Measurements from ENCODE around the gene MTMR2.

The MTMR2 gene

GRCh38 chr11:95892892-95893570, 30.9 kb downstream of the MTMR2 start:
- no peak for DNase-seq (ENCODE audit: low read depth)
- TF ChIP-seq CTCF (IDR thresholded peaks at IDR 0.05; ENCODE audit: control insufficient read depth, insufficient read depth, low read depth, low read length, missing control alignments) = no peak
- H3K4me3 ChIP-seq (ENCODE audit: control insufficient read depth, low read depth, low read length) = no peak overlapping the region

GRCh38 chr11:95892492-95892891, 31.4 kb downstream of the MTMR2 start:
- no peak for TF ChIP-seq CTCF (IDR thresholded peaks at IDR 0.05; ENCODE audit: control insufficient read depth, insufficient read depth, low read depth, low read length, missing control alignments)
- DNase-seq (ENCODE audit: low read depth) = no peak
- H3K4me3 ChIP-seq (ENCODE audit: control insufficient read depth, low read depth, low read length) = no peak overlapping the region

- no peak for TF ChIP-seq CTCF (IDR thresholded peaks at IDR 0.05; ENCODE audit: control insufficient read depth, insufficient read depth, low read depth, low read length, missing control alignments)
- no peak for DNase-seq (ENCODE audit: low read depth)
- H3K4me3 ChIP-seq (ENCODE audit: control insufficient read depth, low read depth, low read length) = no peak overlapping the region
These were observed 32.3 kb downstream of the MTMR2 start for GRCh38 chr11:95891423-95892170.

- TF ChIP-seq CTCF (IDR thresholded peaks at IDR 0.05; ENCODE audit: control insufficient read depth, insufficient read depth, low read depth, low read length, missing control alignments) = no peak
- no peak overlapping the region for H3K4me3 ChIP-seq (ENCODE audit: control insufficient read depth, low read depth, low read length)
- no peak for DNase-seq (ENCODE audit: low read depth)
These were observed 35.1 kb downstream of the MTMR2 start for GRCh38 chr11:95888852-95889251.

- no peak for DNase-seq (ENCODE audit: low read depth)
- no peak overlapping the region for H3K4me3 ChIP-seq (ENCODE audit: control insufficient read depth, low read depth, low read length)
- no peak for TF ChIP-seq CTCF (IDR thresholded peaks at IDR 0.05; ENCODE audit: control insufficient read depth, insufficient read depth, low read depth, low read length, missing control alignments)
These were observed 35.5 kb downstream of the MTMR2 start for GRCh38 chr11:95888439-95888838.

- H3K4me3 ChIP-seq (ENCODE audit: control insufficient read depth, low read depth, low read length) = no peak overlapping the region
- TF ChIP-seq CTCF (IDR thresholded peaks at IDR 0.05; ENCODE audit: control insufficient read depth, insufficient read depth, low read depth, low read length, missing control alignments) = no peak
- no peak for DNase-seq (ENCODE audit: low read depth)
These were observed 37.4 kb downstream of the MTMR2 start for GRCh38 chr11:95886462-95886861.
